Naive thymus-derived CD4-positive, alpha-beta T cell (primary cell): Measurements from ENCODE around the gene TSTD2. TPM values are rescaled to one million over a fixed set of nuclear protein-coding genes. Genes with fewer than 3 reads are reported as not detected.

Experiments used
- ATAC-seq: fragments of 150-1000 bp; cut with Tn5 transposase; 2 replicates; pipeline ENCODE4 v1.10.0; 2021; ENCODE audit warnings: mild to moderate bottlenecking, moderate library complexity
- CTCF ChIA-PET: fragments of 350-600 bp; sonication (Branson Sonifier 250); formaldehyde crosslinking; loops from one replicate; lab custom pipeline; 2021; ENCODE audit warnings: antibody characterized with exemption; lab: Charles Lee
- POLR2A ChIA-PET: fragments of 350-600 bp; sonication (Branson Sonifier 250); formaldehyde crosslinking; loops from one replicate; lab custom pipeline; 2021; ENCODE audit warnings: antibody characterized with exemption, inconsistent platforms; lab: Charles Lee
- DNase-seq, 9 donors: peaks; one replicate each; pipeline versions ENCODE4 v3.0.0 to v3.0.0-alpha.2; 2020 to 2022; ENCODE audit warnings: mixed read lengths in 1 of 9
- H3K27ac ChIP-seq: one replicate; pipeline ENCODE4 v1.7.0; 2013; ENCODE audit warnings: mild to moderate bottlenecking, low read depth, low read length, moderate library complexity
- H3K27me3 ChIP-seq, 2 donors: one replicate each; pipeline ENCODE4 v1.7.0; 2013; ENCODE audit warnings: low read length in 2 of 2, mild to moderate bottlenecking in 2 of 2, moderate library complexity in 2 of 2; ENCODE audit not compliant: control insufficient read depth in 2 of 2, insufficient read depth in 2 of 2
- H3K36me3 ChIP-seq, 3 experiments: 1 replicate in 2 of 3; 2 replicates in 1 of 3; pipeline ENCODE4 v1.7.0; 2013; ENCODE audit warnings: low read length in 3 of 3, mild to moderate bottlenecking in 3 of 3, moderate library complexity in 1 of 3; ENCODE audit not compliant: insufficient read depth in 3 of 3, control insufficient read depth in 2 of 3
- H3K4me1 ChIP-seq, 2 donors: one replicate each; pipeline ENCODE4 v1.7.0; 2013; ENCODE audit warnings: low read length in 2 of 2, mild to moderate bottlenecking in 2 of 2, moderate library complexity in 1 of 2; ENCODE audit not compliant: control insufficient read depth in 2 of 2, insufficient read depth in 2 of 2
- H3K4me3 ChIP-seq: 2 replicates; pipeline ENCODE4 v1.7.0; 2013; ENCODE audit warnings: mild to moderate bottlenecking, low read length
- H3K9me3 ChIP-seq, 3 experiments: 1 replicate in 2 of 3; 2 replicates in 1 of 3; pipeline ENCODE4 v1.7.0; 2013; ENCODE audit warnings: low read length in 3 of 3; ENCODE audit not compliant: control insufficient read depth in 2 of 3
- H3K27ac Mint-ChIP-seq, 9 donors: one replicate each; pipeline ENCODE4 v1.8.0; 2020 to 2022; ENCODE audit warnings: mixed read lengths in 9 of 9, mild to moderate bottlenecking in 8 of 9, moderate library complexity in 5 of 9, inconsistent platforms in 2 of 9
- H3K27me3 Mint-ChIP-seq, 5 donors: one replicate each; pipeline ENCODE4 v1.8.0; 2021 to 2022; ENCODE audit warnings: mixed read lengths in 5 of 5, mild to moderate bottlenecking in 1 of 5
- H3K36me3 Mint-ChIP-seq, 5 donors: one replicate each; pipeline ENCODE4 v1.8.0; 2020 to 2022; ENCODE audit warnings: mixed read lengths in 5 of 5, mild to moderate bottlenecking in 3 of 5, inconsistent platforms in 1 of 5
- H3K4me1 Mint-ChIP-seq, 7 donors: one replicate each; pipeline ENCODE4 v1.8.0; 2020 to 2022; ENCODE audit warnings: mixed read lengths in 7 of 7, mild to moderate bottlenecking in 3 of 7, inconsistent platforms in 1 of 7
- H3K4me3 Mint-ChIP-seq, 10 donors: one replicate each; pipeline ENCODE4 v1.8.0; 2020 to 2022; ENCODE audit warnings: mild to moderate bottlenecking in 10 of 10, mixed read lengths in 10 of 10, moderate library complexity in 6 of 10, inconsistent platforms in 2 of 10
- H3K9me3 Mint-ChIP-seq, 11 donors: one replicate each; pipeline ENCODE4 v1.8.0; 2020 to 2022; ENCODE audit warnings: mixed read lengths in 11 of 11, mild to moderate bottlenecking in 4 of 11, inconsistent platforms in 1 of 11, moderate library complexity in 1 of 11
- intact Hi-C, 2 donors: fragments of 100-400 bp; cut with micrococcal nuclease; formaldehyde crosslinking; loops; one replicate each; pipeline ENCODE4 v1.15.1; 2023
- polyA plus RNA-seq, 2 donors: library from polyadenylated mRNA; unstranded; fragments of 300-500 nt; fragmentation: Illumina TruSeq; gene quantifications; one replicate each; pipeline ENCODE4 v1.2.3, GENCODE V29; 2021
- total RNA-seq, 6 experiments: library from RNA in 5 of 6; stranded (reverse) in 5 of 6; gene quantifications; 1 replicate in 5 of 6; 2 replicates in 1 of 6; pipeline ENCODE4 v1.2.3 and lab custom pipeline; 2021 to 2026

Gene TSTD2
- total and polyA plus RNA-seq, 7 experiments from 2014 or later: 9.8 to 23.3 (median 16.3) TPM

- no peak overlapping the region for H3K4me3 ChIP-seq
- intact Hi-C loops: no loop called here
- no peak for DNase-seq
- peaks cover 0 to 2% (median 0%) of the 10 kb centered on the region in 7 donors for H3K4me1 Mint-ChIP-seq
- ATAC-seq: no peak
- H3K27ac ChIP-seq: no peak overlapping the region
- peaks cover 0 to 2% (median 0%) of the 10 kb centered on the region in 11 donors for H3K9me3 Mint-ChIP-seq
- peaks cover 0 to 6% (median 0%) of the 10 kb centered on the region in 5 donors for H3K27me3 Mint-ChIP-seq
- POLR2A ChIA-PET: interaction anchor here (0.6 kb wide), 1 partner anchor 109 kb away, joined by 3 read pairs; no protein-coding TSS in a partner anchor
- no peaks in the 10 kb centered on the region for H3K9me3 ChIP-seq
- H3K36me3 ChIP-seq: no peaks in the 10 kb centered on the region
- no peak overlapping the region for H3K4me3 Mint-ChIP-seq
- H3K36me3 Mint-ChIP-seq: no peaks in the 10 kb centered on the region
- CTCF ChIA-PET: no interaction called here
- peak overlapping the region in 1 of 9 donors; percentile 66 for H3K27ac Mint-ChIP-seq
- H3K4me1 ChIP-seq: no peaks in the 10 kb centered on the region
- H3K27me3 ChIP-seq: no peaks in the 10 kb centered on the region
Measured at GRCh38 chr9:97567182-97567893, 65.8 kb downstream of the TSTD2 start.

- DNase-seq (no peak), ATAC-seq (no peak)
- H3K9me3 ChIP-seq: no peaks in the 10 kb centered on the region
- no peak overlapping the region for H3K4me3 Mint-ChIP-seq
- H3K27me3 ChIP-seq: no peaks in the 10 kb centered on the region
- H3K27ac Mint-ChIP-seq: no peak overlapping the region
- no peaks in the 10 kb centered on the region for H3K36me3 ChIP-seq
- ChIA-PET POLR2A (no interaction called here), CTCF (interaction anchor here (0.6 kb wide), 1 partner anchor 264 kb away, joined by 4 read pairs; no protein-coding TSS in a partner anchor)
- H3K4me1 Mint-ChIP-seq: peaks cover 0 to 2% (median 0%) of the 10 kb centered on the region in 7 donors
- H3K27ac ChIP-seq: no peak overlapping the region
- H3K36me3 Mint-ChIP-seq: no peaks in the 10 kb centered on the region
- no peaks in the 10 kb centered on the region for H3K4me1 ChIP-seq
- peaks cover 0 to 13% (median 1%) of the 10 kb centered on the region in 5 donors for H3K27me3 Mint-ChIP-seq
- no peak overlapping the region for H3K4me3 ChIP-seq
- intact Hi-C loops: no loop called here
- H3K9me3 Mint-ChIP-seq: peaks cover 0 to 2% (median 0%) of the 10 kb centered on the region in 11 donors
Measured at GRCh38 chr9:97565262-97565661, 67.9 kb downstream of the TSTD2 start.

DNA sequence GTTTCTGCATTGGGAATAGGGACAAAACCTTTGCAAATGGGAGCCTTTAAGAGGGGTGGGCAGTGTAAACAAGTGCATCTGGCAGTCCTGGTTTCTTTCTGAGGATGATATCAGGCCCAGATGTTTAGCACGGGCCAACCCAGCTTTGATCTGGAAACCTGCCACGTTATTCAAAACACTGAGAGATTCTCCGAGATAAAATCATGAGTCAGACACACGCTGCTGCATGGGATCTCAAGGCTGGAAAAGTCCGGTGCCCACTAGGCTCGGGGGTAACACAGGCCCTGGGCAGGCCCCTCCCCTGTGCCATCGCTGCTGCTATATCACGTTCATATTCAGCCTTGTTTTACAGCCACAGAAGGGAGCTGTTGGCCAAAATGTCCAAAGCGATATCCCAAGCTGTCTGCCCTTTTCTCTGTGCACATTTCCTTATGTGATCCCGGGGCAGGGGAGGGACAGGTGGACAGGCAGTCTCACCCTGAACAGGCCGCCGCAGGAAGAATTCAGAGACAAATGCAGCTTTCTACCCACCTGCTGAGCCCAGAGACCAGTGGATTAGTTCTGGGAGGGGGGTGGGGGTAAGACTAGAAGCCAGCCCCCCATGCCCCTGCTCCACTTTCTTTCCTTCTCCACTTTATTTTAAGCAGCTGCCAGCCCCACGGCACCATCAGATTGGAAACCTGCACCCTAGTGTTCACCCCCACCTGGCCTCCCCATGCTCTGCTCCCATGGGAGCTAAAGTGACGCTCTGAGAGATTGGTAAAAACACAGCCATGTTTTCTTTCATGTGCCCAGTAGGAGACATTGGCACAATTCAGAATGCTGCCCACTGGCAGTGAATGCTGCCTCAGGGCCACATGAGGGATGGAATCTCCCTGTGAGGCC, 68.6 kb downstream of the TSTD2 start:
- DNase-seq (no peak), ATAC-seq (no peak)
- H3K27ac ChIP-seq: no peak overlapping the region
- no peaks in the 10 kb centered on the region for H3K4me1 ChIP-seq
- Mint-ChIP-seq H3K27me3 (peaks cover 4 to 13% (median 7%) of the 10 kb centered on the region in 5 donors), H3K27ac (no peak overlapping the region), H3K4me3 (no peak overlapping the region), H3K9me3 (peaks cover 0 to 2% (median 0%) of the 10 kb centered on the region in 11 donors), H3K36me3 (no peaks in the 10 kb centered on the region), H3K4me1 (peaks cover 0 to 3% (median 0%) of the 10 kb centered on the region in 7 donors)
- H3K27me3 ChIP-seq: no peaks in the 10 kb centered on the region
- CTCF ChIA-PET: no interaction called here
- POLR2A ChIA-PET: no interaction called here
- H3K4me3 ChIP-seq: no peak overlapping the region
- no peaks in the 10 kb centered on the region for H3K9me3 ChIP-seq
- no peaks in the 10 kb centered on the region for H3K36me3 ChIP-seq
- intact Hi-C loops: no loop called here

- Mint-ChIP-seq H3K36me3 (no peaks in the 10 kb centered on the region), H3K9me3 (peaks cover 0 to 2% (median 0%) of the 10 kb centered on the region in 11 donors), H3K27ac (no peak overlapping the region), H3K27me3 (peaks cover 4 to 13% (median 10%) of the 10 kb centered on the region in 5 donors), H3K4me3 (no peak overlapping the region), H3K4me1 (peaks cover 0 to 9% (median 6%) of the 10 kb centered on the region in 7 donors)
- Histone ChIP-seq H3K36me3 (no peaks in the 10 kb centered on the region), H3K27ac (no peak overlapping the region), H3K4me1 (no peaks in the 10 kb centered on the region), H3K9me3 (no peaks in the 10 kb centered on the region), H3K27me3 (no peaks in the 10 kb centered on the region), H3K4me3 (no peak overlapping the region)
- no peak for ATAC-seq
- ChIA-PET CTCF (no interaction called here), POLR2A (no interaction called here)
- DNase-seq: peak in 1 of 9 donors; percentile 6
- intact Hi-C loops: no loop called here
Measured at GRCh38 chr9:97563458-97564135, 69.6 kb downstream of the TSTD2 start.

GRCh38 chr9:97562542-97562941, 70.6 kb downstream of the TSTD2 start:
- CTCF ChIA-PET: no interaction called here
- no peak overlapping the region for H3K27ac Mint-ChIP-seq

GRCh38 chr9:97561501-97561900, 71.7 kb downstream of the TSTD2 start:
- intact Hi-C loops: no loop called here
- Mint-ChIP-seq H3K4me1 (peaks cover 0 to 12% (median 8%) of the 10 kb centered on the region in 7 donors), H3K36me3 (no peaks in the 10 kb centered on the region), H3K9me3 (no peaks in the 10 kb centered on the region), H3K27ac (no peak overlapping the region), H3K27me3 (peaks cover 4 to 20% (median 15%) of the 10 kb centered on the region in 5 donors), H3K4me3 (no peak overlapping the region)
- ATAC-seq (peak; percentile 26), DNase-seq (no peak)
- CTCF ChIA-PET: interaction anchor here (1.1 kb wide), 1 partner anchor 37 kb away, joined by 3 read pairs; no protein-coding TSS in a partner anchor
- Histone ChIP-seq H3K27ac (no peak overlapping the region), H3K4me1 (no peaks in the 10 kb centered on the region), H3K27me3 (no peaks in the 10 kb centered on the region), H3K4me3 (no peak overlapping the region), H3K9me3 (no peaks in the 10 kb centered on the region), H3K36me3 (no peaks in the 10 kb centered on the region)
- POLR2A ChIA-PET: no interaction called here

More at GRCh38 chr9:97562542-97562941, 70.6 kb downstream of the TSTD2 start:
- H3K27me3 Mint-ChIP-seq: peaks cover 4 to 16% (median 13%) of the 10 kb centered on the region in 5 donors
- DNase-seq (no peak), ATAC-seq (no peak)
- Histone ChIP-seq H3K36me3 (no peaks in the 10 kb centered on the region), H3K4me3 (no peak overlapping the region), H3K9me3 (no peaks in the 10 kb centered on the region), H3K4me1 (no peaks in the 10 kb centered on the region), H3K27ac (no peak overlapping the region), H3K27me3 (no peaks in the 10 kb centered on the region)
- no peak overlapping the region for H3K4me3 Mint-ChIP-seq
- no peaks in the 10 kb centered on the region for H3K9me3 Mint-ChIP-seq
- no peaks in the 10 kb centered on the region for H3K36me3 Mint-ChIP-seq
- peaks cover 0 to 12% (median 8%) of the 10 kb centered on the region in 7 donors for H3K4me1 Mint-ChIP-seq
- intact Hi-C loops: no loop called here
- POLR2A ChIA-PET: no interaction called here
